HG03139 (cell line): ENCODE results near the gene AKAP6.

Experiments
- ATAC-seq: cut with Tn5 transposase; IDR thresholded peaks from one replicate; pipeline ENCODE4 v1.9.1; 2021; ENCODE audit not compliant: unreplicated experiment

AKAP6 gene

DNA sequence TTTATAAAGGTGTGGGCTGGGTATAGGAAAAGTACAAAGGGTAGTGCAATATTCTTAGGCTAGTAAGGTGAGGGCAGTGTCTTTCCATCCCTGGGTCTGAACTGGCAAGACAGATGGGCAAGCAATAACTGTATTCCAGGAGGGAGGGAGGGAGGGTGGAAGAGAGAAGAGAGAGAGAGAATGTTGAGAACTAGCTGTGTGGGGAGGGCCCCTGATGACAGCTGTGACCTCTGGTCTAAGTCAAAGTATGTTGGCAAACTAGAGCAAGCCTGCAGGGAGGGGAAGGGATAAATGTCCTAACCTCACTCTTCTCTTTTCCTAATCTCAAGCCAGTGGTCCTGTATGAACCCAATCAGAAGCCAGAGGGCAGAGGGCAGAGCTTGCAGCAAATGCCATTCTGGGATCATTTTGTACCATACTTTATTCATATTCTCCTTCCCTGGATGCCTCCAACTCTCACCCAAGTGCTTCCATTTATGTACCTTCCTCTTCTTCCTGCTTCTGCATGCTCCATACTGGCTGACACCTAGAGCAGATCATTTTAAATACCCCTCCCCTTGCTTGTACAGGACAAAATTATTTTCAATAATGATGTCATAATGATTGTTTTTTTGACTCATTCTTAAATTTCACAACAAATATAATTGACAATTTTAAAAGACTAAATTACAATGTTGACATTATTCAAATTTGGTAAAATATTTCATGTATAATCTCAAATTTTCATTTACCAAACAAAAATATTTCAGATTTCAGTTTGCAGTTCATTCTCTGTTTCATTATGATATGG, 75.9 kb downstream of the AKAP6 start:
- no peak for ATAC-seq

GRCh38 chr14:32405856-32406255, 76.8 kb downstream of the AKAP6 start:
- ATAC-seq = no peak

- ATAC-seq = no peak
Observed at GRCh38 chr14:32407130-32407529, 78.0 kb downstream of the AKAP6 start.

- no peak for ATAC-seq
Observed at GRCh38 chr14:32408018-32408417, 78.9 kb downstream of the AKAP6 start.

GRCh38 chr14:32412103-32412502, 83.0 kb downstream of the AKAP6 start:
- ATAC-seq = no peak

- no peak for ATAC-seq
Observed at GRCh38 chr14:32412532-32412931, 83.4 kb downstream of the AKAP6 start.

- no peak for ATAC-seq
Observed at GRCh38 chr14:32413967-32414640, 85.0 kb downstream of the AKAP6 start.

GRCh38 chr14:32414808-32415255, 85.7 kb downstream of the AKAP6 start:
- ATAC-seq = no peak

DNA sequence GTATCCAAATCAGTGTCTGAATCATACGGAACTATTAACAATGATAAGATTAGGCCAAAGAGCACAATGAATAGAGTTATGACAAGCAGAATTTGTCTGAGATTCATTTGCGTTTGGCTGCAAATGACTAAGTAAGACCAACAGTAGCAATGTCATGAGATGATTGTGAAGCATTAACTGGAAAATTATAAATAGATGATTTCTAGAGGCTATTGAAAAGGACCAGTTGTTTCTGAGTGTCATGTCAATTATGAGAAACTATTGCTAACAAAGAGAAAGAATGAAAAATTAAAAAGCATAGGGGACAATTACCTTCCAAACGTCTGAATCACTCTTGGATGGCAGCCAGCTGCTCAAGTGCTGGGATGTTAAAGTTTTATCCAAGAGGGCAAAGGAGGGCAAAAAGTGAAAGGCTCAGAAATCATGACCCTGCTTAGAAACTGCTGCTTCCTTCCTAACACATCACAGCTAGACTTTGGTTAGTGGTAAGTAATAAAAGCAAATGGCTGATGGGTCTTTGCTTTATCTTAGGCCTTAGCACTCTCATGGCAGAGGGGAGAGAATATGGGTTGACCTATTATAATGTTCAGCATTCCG, 89.0 kb downstream of the AKAP6 start:
- ATAC-seq = no peak

DNA sequence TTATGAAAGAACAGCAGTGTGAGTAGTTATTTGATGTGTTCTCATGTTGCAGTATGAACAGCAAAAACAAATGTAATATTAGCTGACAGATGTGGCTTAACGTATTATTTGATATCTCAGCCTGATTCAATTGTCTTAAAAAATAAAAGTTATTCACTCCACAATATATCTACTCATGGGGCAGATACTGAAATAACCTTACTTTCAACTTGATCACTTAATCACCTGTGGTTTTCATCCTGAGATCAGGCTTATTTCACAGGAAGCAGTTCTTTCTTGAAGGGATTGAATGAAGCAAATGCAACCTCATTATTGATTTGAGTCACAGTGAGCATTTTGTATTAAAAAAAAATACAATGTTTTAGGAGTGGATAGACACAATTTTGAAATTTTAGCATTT, 90.3 kb downstream of the AKAP6 start:
- no peak for ATAC-seq

GRCh38 chr14:32421781-32422180, 92.7 kb downstream of the AKAP6 start:
- ATAC-seq = no peak

DNA sequence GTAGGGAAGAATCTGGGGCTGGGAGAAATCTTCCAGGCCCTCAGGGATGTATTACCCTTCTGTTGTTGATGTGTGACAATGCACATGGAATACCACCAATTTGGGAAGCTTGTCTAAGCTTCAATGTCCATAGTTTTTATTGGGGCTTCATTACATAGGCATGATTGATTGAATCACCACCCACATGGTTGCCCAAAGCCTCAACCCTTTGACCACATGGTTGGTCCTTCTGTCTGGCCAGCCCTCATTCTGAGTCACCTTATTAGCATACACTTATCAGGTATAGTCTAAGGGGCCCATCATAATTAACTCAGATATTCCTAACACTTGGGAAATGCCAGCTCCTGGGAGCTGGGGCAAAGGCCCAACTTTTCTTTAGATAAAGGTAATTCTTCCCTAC, 93.3 kb downstream of the AKAP6 start:
- no peak for ATAC-seq

DNA sequence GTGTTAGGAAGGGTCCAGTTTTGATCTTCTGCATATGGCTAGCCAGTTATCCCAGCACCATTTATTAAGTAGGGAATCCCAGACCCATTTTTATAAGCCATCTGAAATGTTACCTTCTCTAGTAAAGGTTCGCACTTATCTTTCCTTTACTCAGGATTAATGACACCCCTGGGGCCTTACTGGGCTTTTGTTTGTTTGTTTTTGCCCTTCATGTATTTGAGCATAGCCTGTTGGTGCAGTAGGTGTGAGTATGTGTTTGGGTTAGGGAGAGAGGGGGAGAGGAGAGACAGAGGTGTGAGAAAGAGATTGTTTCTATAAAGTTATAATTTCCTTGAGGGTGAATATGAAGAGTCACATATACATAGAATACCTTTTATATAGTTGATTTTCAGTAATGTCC, 96.9 kb downstream of the AKAP6 start:
- ATAC-seq = no peak

DNA sequence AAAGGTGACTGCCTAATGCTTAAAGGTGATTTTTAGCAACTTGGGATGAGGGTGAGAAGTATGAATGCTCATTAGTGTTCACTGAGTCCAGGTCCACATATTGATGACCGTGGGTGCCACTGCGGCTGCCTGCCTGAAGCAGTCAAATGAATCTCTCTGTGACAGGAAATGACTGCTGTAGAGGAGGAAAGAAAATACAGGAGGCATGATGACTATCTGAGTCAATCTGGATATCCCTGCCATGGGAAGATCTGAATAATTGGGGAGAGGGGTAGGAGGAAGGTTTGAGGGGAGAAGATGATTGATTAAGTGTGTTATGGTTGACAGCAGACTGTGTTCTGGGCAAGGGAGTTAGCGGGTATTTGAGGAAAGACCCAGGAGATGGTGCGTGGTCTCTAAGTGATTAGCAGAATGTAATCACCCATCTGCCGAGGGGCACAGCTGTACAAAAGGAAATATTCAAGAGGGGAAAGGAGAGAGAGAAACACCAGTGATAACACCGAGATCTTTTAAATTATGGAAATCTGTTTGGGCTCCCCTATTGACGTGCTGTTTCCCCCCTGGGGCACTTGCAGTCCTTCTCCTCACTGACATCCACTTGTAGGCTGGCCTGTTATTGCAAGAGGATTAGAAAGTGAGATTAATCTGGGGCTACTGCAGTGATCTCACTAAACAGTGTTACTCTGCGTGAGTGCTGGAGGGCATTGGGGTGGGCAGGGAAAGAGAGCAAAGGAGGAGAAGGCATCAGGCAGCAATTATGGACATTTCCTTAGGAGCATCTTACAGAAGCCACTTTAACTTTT, 97.7 kb downstream of the AKAP6 start:
- ATAC-seq = no peak

DNA sequence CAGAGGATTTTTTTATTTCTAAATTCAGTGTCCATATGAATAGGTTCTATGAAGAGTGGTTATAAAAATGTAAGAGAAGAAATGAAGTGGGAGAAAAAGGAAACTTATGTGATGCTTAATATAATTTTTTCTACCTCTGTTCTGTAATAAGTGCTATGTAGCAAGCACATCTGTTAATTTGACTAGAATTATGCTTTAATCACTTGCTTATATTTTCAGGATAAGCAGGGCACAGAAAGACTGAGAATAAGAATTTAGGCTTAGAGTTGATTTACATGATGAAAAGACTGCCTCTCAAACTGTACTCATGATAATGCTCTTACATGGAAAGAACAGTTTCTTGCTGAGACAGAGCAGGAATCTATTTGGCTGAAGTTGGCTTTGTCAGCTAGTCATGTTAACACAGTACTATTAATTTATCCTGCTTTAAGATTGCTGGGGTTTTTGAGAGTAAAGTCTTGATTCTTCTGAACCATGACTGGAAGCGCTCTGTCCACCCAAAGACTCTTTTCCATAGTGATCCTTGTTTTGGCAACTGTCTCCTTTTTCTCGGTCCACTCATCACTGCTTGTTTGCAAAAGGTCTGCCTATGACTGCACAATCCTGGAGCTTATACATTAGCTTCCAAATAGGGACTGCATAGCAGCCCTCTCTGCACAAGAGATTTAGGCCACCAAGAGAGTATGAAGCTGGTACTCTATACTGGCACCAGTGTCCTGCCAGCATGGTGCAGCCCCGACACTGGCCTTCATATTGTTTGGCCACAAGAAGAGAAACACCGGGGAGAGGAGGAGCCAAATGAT, 98.8 kb downstream of the AKAP6 start:
- ATAC-seq = no peak

DNA sequence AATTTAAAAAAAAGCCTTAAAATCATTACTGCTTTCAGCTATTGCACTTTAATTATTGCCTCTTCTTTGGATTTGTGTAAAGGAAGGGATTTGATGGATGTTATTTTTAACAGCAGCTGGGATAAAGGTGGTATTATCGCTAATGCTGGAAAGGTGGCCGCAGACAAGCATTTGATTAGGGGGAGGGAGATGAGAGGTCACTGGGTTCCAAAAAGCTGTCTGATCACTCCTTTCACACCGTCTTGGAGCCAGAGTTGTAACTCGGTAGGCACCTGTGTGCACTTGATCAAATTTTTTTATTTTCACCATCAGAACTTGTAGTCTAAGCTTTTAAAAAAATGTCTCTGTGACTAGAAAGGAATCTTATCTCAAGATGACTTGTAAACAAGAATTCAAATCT, 99.8 kb downstream of the AKAP6 start:
- no peak for ATAC-seq

DNA sequence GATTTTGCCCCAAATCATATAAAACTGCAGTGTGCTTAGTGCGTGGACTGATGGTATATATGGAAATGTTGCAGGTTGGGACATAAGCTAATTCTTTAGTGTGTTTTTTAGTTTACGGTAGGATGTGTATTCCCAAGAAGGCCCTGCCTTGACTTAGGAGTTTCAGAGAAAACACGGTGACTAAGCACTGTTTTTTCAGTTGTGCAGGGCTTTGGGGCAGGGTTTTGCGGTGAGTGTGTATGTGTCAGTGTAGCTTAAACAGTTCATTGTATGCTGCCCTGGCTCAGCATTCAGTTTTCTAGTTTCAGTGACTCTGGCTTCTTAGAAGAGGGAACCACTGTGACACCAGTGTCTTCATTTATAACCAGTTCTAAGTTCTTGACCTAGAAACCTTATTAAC, 101.2 kb downstream of the AKAP6 start:
- ATAC-seq = no peak

DNA sequence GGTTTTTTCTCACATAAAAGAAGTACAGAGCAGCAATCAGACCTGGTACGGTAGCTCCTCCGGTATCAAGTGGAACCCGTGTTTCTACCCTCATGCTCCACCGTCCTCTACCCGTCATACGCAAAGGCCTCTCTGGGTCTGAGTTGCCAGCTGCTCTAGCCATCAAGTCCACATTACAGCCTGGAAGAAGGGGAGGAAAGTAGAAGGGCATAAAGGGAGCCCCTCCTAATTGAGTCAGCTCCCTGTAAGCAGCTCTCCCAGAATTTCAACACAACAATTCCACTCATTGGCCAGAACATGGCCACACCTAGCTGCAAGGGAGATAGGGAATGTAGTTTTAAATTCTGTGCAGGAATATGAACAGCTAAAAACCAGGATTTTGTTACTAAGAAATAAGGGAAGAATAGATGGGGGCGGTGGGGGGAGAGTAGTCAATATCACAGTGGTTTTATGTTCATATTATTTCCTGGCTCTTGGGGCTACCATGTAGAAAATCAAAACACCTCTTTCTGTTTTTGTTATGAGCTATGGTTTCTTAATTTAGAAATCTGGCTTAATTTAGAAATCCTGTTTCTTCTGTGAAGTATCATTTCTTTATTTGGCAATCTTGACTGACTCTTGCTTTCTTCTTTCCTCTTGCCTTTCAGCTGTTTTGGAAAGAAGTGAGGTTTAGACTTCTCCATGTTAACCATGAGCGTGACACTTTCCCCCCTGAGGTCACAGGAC, 103.9 kb downstream of the AKAP6 start:
- ATAC-seq = no peak

- no peak for ATAC-seq
Observed at GRCh38 chr14:32434180-32434579, 105.1 kb downstream of the AKAP6 start.

- no peak for ATAC-seq
Observed at GRCh38 chr14:32434880-32435279, 105.8 kb downstream of the AKAP6 start.
